Stimulated activated CD8-positive, alpha-beta memory T cell treated with anti-CD3 and anti-CD28 coated beads, Interleukin-4, amount 100 ng/mL, for 1 hour (primary cell): ENCODE data around the gene CST5.
"Not testable (repeated sequence)": the region's sequence is repeated elsewhere in the genome, so short reads cannot be mapped to it uniquely, and the experiment has no call there.

Source experiments
- DNase-seq, 2 donors: peaks; one replicate each; pipeline ENCODE4 v3.0.0-alpha.2; 2020; ENCODE audit warnings: low read depth in 2 of 2, low spot score in 1 of 2

The CST5 gene

GRCh38 chr20:23890867-23891266 is 11.3 kb upstream of the CST5 start:
- DNase-seq, result not testable (repeated sequence)

GRCh38 chr20:23889775-23890187 is 10.2 kb upstream of the CST5 start:
- DNase-seq, result peak; percentile 6 to 25

- DNase-seq, result no peak
Observed at GRCh38 chr20:23887856-23888255, 8.3 kb upstream of the CST5 start.

- DNase-seq, result no peak
Observed at GRCh38 chr20:23884771-23885162, 5.2 kb upstream of the CST5 start.

- no peak for DNase-seq
Observed at GRCh38 chr20:23884136-23884770, 4.7 kb upstream of the CST5 start.

- DNase-seq, result no peak
Observed at GRCh38 chr20:23881371-23881770, 1.8 kb upstream of the CST5 start.

GRCh38 chr20:23880417-23880816 is 869 bp upstream of the CST5 start:
- no peak for DNase-seq

GRCh38 chr20:23879811-23880374 is 345 bp upstream of the CST5 start:
- no peak for DNase-seq

- no peak for DNase-seq
Observed at GRCh38 chr20:23878787-23879186, 761 bp downstream of the CST5 start.

- not testable (repeated sequence) for DNase-seq
Observed at GRCh38 chr20:23878016-23878542, 1.5 kb downstream of the CST5 start.

GRCh38 chr20:23877524-23877923 is 2.0 kb downstream of the CST5 start:
- DNase-seq, result no peak

- no peak for DNase-seq
Observed at GRCh38 chr20:23875606-23876237, 3.8 kb downstream of the CST5 start.

- no peak for DNase-seq
Observed at GRCh38 chr20:23874747-23875146, 4.8 kb downstream of the CST5 start.

- DNase-seq, result no peak
Observed at GRCh38 chr20:23873370-23874015, 6.1 kb downstream of the CST5 start.

- no peak for DNase-seq
Observed at GRCh38 chr20:23872065-23872464, 7.5 kb downstream of the CST5 start.

GRCh38 chr20:23870461-23870860 is 9.1 kb downstream of the CST5 start:
- no peak for DNase-seq

- DNase-seq, result no peak
Observed at GRCh38 chr20:23869520-23869919, 10.0 kb downstream of the CST5 start.

- no peak for DNase-seq
Observed at GRCh38 chr20:23868321-23868720, 11.2 kb downstream of the CST5 start.

- no peak for DNase-seq
Observed at GRCh38 chr20:23867152-23867776, 12.3 kb downstream of the CST5 start.

- not testable (repeated sequence) for DNase-seq
Observed at GRCh38 chr20:23860771-23861170, 18.8 kb downstream of the CST5 start.

- DNase-seq, result no peak
Observed at GRCh38 chr20:23857962-23858595, 21.5 kb downstream of the CST5 start.
